K562 (cell line): ENCODE results near the gene FRMD3.

Experiments used
- CEBPZ ChIP-seq: fragments of 150-350 bp; IDR thresholded peaks from 2 replicates; pipeline ENCODE4 v1.6.1; 2014; ENCODE audit warnings: low read depth, mild to moderate bottlenecking, low read length, borderline replicate concordance
- JUND ChIP-seq, 2 experiments: IDR thresholded peaks; 2 replicates in 1 of 2; 3 replicates in 1 of 2; pipeline ENCODE4 v1.6.1; 2011; ENCODE audit warnings: borderline replicate concordance in 2 of 2, low read depth in 2 of 2, low read length in 2 of 2, improper control_type of control experiment in 1 of 2, missing biosample characterization in 1 of 2, missing genetic modification characterization in 1 of 2, missing genetic modification reagents in 1 of 2
- MEF2A ChIP-seq: IDR thresholded peaks from 2 replicates; pipeline ENCODE4 v1.6.1; 2011; ENCODE audit warnings: low read depth, mild to moderate bottlenecking, low read length, moderate library complexity; ENCODE audit not compliant: control insufficient read depth
- MNT ChIP-seq, 2 experiments: fragments of 450-650 bp; conservative IDR thresholded peaks; 2 replicates each; pipeline ENCODE4 v1.6.1; 2017; ENCODE audit warnings: mild to moderate bottlenecking in 2 of 2, moderate library complexity in 2 of 2
- MTA3 ChIP-seq: fragments of 450-650 bp; formaldehyde crosslinking; IDR thresholded peaks from 2 replicates; pipeline ENCODE4 v1.6.1; 2017; ENCODE audit warnings: mild to moderate bottlenecking, borderline replicate concordance
- NFE2L1 ChIP-seq: fragments of 450-650 bp; IDR thresholded peaks from 2 replicates; pipeline ENCODE4 v1.6.1; 2016; ENCODE audit warnings: missing genetic modification characterization, low read depth, mild to moderate bottlenecking, missing compliant biosample characterization, moderate library complexity, borderline replicate concordance
- NFIC ChIP-seq: fragments of 450-650 bp; IDR thresholded peaks from 2 replicates; pipeline ENCODE4 v1.6.1; 2017; ENCODE audit warnings: mild to moderate bottlenecking, inconsistent platforms
- POLR2A ChIP-seq: fragments of 450-650 bp; conservative IDR thresholded peaks from 2 replicates; pipeline ENCODE4 v1.6.1; 2016
- SMAD3 ChIP-seq: fragments of 450-650 bp; formaldehyde crosslinking; conservative IDR thresholded peaks from 2 replicates; pipeline ENCODE4 v1.4.0; 2020; ENCODE audit warnings: mild to moderate bottlenecking
- SNAPC5 ChIP-seq: fragments of 250-450 bp; sonication (Bioruptor Pico); IDR thresholded peaks from 2 replicates; pipeline ENCODE4 v1.8.0; 2021; ENCODE audit warnings: moderate library complexity, mild to moderate bottlenecking, inconsistent platforms
- ZNF449 ChIP-seq: fragments of 250-450 bp; sonication (Bioruptor Pico); IDR thresholded peaks from 2 replicates; pipeline ENCODE4 v1.8.0; 2022; ENCODE audit warnings: moderate library complexity, mild to moderate bottlenecking, inconsistent platforms

- TF ChIP-seq SMAD3, result no peak
- no peak for TF ChIP-seq MEF2A
- no peak for TF ChIP-seq MNT (conservative IDR thresholded peaks at IDR 0.05)
- TF ChIP-seq ZNF449 (CRISPR knock-in tag), result no peak
- TF ChIP-seq POLR2A, result no peak
- no peak for TF ChIP-seq CEBPZ
- no peak for TF ChIP-seq JUND (IDR thresholded peaks at IDR 0.05; ENCODE audit: borderline replicate concordance, low read depth, low read length)
- TF ChIP-seq JUND (tag; IDR thresholded peaks at IDR 0.05; ENCODE audit: borderline replicate concordance, low read depth, low read length), result no peak
- no peak for TF ChIP-seq NFE2L1 (tag)
- TF ChIP-seq SNAPC5 (CRISPR knock-in tag), result no peak
- no peak for TF ChIP-seq NFIC
- TF ChIP-seq MTA3, result no peak
Observed at GRCh38 chr9:83560169-83560826, 22.1 kb upstream of the FRMD3 start.
